MCF 10A (cell line): Measurements from ENCODE around the gene NHERF2. TPM values are rescaled to one million over a fixed set of nuclear protein-coding genes. Genes with fewer than 3 reads are reported as not detected.

ENCODE experiments used
- BruUV-seq: library from RNA; stranded (reverse); fragments of 400-500 nt; replicated peaks from 2 replicates; lab custom pipeline; 2021; lab: Mats Ljungman, UMichigan
- CTCF ChIA-PET: fragments of 300-600 bp; sonication (Branson Sonifier 250); formaldehyde crosslinking; extraction: SDS; loops from one replicate; lab custom pipeline; 2021; ENCODE audit warnings: antibody characterized with exemption, inconsistent platforms; lab: Yijun Ruan, JAX
- POLR2A ChIA-PET: fragments of 300-600, 350-650 bp; sonication (Branson Sonifier 250); formaldehyde crosslinking; extraction: SDS; loops from one replicate; lab custom pipeline; 2020; ENCODE audit warnings: antibody characterized with exemption, inconsistent platforms; lab: Yijun Ruan, JAX
- DNase-seq: peaks from one replicate; pipeline ENCODE4 v3.0.0-alpha.2; 2018; ENCODE audit not compliant: unreplicated experiment
- H3K27ac Mint-ChIP-seq: one replicate; pipeline ENCODE4 v1.8.0; 2022; ENCODE audit warnings: mild to moderate bottlenecking, low read depth, mixed read lengths; ENCODE audit not compliant: unreplicated experiment
- H3K27me3 Mint-ChIP-seq: one replicate; pipeline ENCODE4 v1.8.0; 2022; ENCODE audit warnings: mixed read lengths; ENCODE audit not compliant: insufficient read depth, unreplicated experiment
- H3K36me3 Mint-ChIP-seq: one replicate; pipeline ENCODE4 v1.8.0; 2022; ENCODE audit warnings: mild to moderate bottlenecking, moderate library complexity, mixed read lengths; ENCODE audit not compliant: insufficient read depth, unreplicated experiment
- H3K4me1 Mint-ChIP-seq: one replicate; pipeline ENCODE4 v1.8.0; 2022; ENCODE audit warnings: mixed read lengths; ENCODE audit not compliant: insufficient read depth, unreplicated experiment
- H3K4me3 Mint-ChIP-seq: one replicate; pipeline ENCODE4 v1.8.0; 2022; ENCODE audit warnings: mild to moderate bottlenecking, moderate library complexity, mixed read lengths; ENCODE audit not compliant: unreplicated experiment
- H3K9me3 Mint-ChIP-seq: one replicate; pipeline ENCODE4 v1.8.0; 2022; ENCODE audit warnings: mixed read lengths; ENCODE audit not compliant: unreplicated experiment
- intact Hi-C: fragments of 100-400 bp; cut with micrococcal nuclease; formaldehyde crosslinking; loops from 2 replicates; pipeline ENCODE4 v1.14.1; 2022
- total RNA-seq: library from RNA; stranded (reverse); gene quantifications from 2 replicates; pipeline ENCODE4 v1.2.3, GENCODE V29; 2022
- TF ChIP-seq, protein P1 (sequence below): fragments of 200-600 bp; IDR thresholded peaks from one replicate; pipeline ENCODE4 v1.8.0; 2022; ENCODE audit warnings: antibody characterized with exemption, mild to moderate bottlenecking; ENCODE audit not compliant: unreplicated experiment

The NHERF2 gene
- total RNA-seq, 1 experiment from 2014 or later: 14.5 TPM

DNA sequence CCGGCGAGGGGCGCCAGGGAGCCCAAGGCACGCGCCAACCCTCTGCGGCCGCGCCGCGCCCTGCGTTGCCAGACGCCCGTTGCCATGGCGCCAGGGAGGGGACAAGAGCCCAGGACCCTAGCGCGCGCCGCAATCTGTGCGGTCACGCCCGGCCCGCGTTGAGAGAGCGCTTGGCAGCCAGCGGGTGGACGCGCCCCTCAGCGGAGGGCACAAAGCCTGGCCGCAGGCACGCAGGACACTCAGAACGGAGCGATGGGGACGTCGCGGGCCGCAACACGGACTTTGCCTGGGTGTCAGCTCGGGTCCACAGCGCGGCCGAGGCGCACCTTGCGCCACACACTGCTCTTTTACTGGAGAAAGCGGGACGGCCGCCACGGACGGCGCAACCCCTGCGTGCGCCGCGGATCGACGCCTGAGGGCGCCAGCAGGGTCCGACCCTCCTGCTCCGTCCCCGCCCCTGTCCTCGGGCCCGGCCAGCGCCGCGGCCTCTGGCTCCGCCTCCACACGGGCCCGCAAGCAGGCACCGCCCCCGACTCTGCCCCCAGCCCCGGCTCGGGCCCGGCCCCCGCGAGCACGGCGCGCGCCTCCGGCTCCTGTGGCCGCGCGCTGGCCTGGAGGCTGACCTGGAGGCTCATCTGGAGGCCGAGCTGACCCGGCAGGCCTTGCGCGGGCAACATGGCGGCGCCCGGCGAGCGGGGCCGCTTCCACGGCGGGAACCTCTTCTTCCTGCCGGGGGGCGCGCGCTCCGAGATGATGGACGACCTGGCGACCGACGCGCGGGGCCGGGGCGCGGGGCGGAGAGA is 43.0 kb upstream of the NHERF2 start, which contains the start of gene GFER:
Gene GFER (plus strand): TSS at position 650 of the 803 bp plus-strand sequence. CDS start 26 bp downstream, at position 676.
- CTCF ChIA-PET: interaction anchor here (0.6 to 1.0 kb wide), 2 partner anchors 47 to 156 kb away, joined by 3 to 4 read pairs; no protein-coding TSS in a partner anchor
- no peaks in the 10 kb centered on the region for H3K27me3 Mint-ChIP-seq

GRCh38 chr16:1984347-1985225 is 42.1 kb upstream of the NHERF2 start:
- Mint-ChIP-seq H3K9me3 (no peaks in the 10 kb centered on the region), H3K4me3 (peak overlapping the region; percentile 76), H3K27me3 (no peaks in the 10 kb centered on the region), H3K4me1 (peaks cover 11% of the 10 kb centered on the region), H3K36me3 (peaks cover 39% of the 10 kb centered on the region), H3K27ac (no peak overlapping the region)
- DNase-seq: no peak
- CTCF ChIA-PET: interaction anchor here (1.0 kb wide), 1 partner anchor 155 kb away, joined by 4 read pairs; no protein-coding TSS in a partner anchor
- TF ChIP-seq, protein P1, sequence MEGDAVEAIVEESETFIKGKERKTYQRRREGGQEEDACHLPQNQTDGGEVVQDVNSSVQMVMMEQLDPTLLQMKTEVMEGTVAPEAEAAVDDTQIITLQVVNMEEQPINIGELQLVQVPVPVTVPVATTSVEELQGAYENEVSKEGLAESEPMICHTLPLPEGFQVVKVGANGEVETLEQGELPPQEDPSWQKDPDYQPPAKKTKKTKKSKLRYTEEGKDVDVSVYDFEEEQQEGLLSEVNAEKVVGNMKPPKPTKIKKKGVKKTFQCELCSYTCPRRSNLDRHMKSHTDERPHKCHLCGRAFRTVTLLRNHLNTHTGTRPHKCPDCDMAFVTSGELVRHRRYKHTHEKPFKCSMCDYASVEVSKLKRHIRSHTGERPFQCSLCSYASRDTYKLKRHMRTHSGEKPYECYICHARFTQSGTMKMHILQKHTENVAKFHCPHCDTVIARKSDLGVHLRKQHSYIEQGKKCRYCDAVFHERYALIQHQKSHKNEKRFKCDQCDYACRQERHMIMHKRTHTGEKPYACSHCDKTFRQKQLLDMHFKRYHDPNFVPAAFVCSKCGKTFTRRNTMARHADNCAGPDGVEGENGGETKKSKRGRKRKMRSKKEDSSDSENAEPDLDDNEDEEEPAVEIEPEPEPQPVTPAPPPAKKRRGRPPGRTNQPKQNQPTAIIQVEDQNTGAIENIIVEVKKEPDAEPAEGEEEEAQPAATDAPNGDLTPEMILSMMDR: no peak
- intact Hi-C loops: no loop called here
- TSS peak; percentile 25 for BruUV-seq
- POLR2A ChIA-PET: interaction anchor here (0.6 to 5.7 kb wide), 20 partner anchors 9 to 254 kb away, joined by 3 to 59 read pairs (median 4); partner anchors contain the start of genes NUBP2, RPS2, TBL3 and TRAF7

More for the DNA sequence above, 43.0 kb upstream of the NHERF2 start, which contains the start of gene GFER:
- TF ChIP-seq, protein P1: no peak
- Mint-ChIP-seq H3K9me3 (no peaks in the 10 kb centered on the region), H3K4me3 (peak within 1 kb of the TSS; percentile 76), H3K27ac (no peak within 1 kb of the TSS), H3K36me3 (peaks cover 41% of the 10 kb centered on the region), H3K4me1 (peaks cover 10% of the 10 kb centered on the region)
- peak; percentile 82 for DNase-seq
- BruUV-seq: no TSS peak
- POLR2A ChIA-PET: interaction anchor here (0.7 to 5.7 kb wide), 16 partner anchors 10 to 255 kb away, joined by 3 to 59 read pairs (median 4); partner anchors contain the start of genes RPS2, TBL3, TRAF7 and ZNF598
- intact Hi-C loops: no loop called here

GRCh38 chr16:1985466-1986150 is 41.1 kb upstream of the NHERF2 start:
- intact Hi-C loops: no loop called here
- no peak for DNase-seq
- TF ChIP-seq, protein P1: no peak
- Mint-ChIP-seq H3K27ac (no peak overlapping the region), H3K4me3 (peak overlapping the region; percentile 76), H3K4me1 (peaks cover 11% of the 10 kb centered on the region), H3K27me3 (no peaks in the 10 kb centered on the region), H3K36me3 (peaks cover 34% of the 10 kb centered on the region), H3K9me3 (no peaks in the 10 kb centered on the region)
- no TSS peak for BruUV-seq
- ChIA-PET POLR2A (interaction anchor here (0.5 to 5.7 kb wide), 13 partner anchors 10 to 203 kb away, joined by 3 to 59 read pairs (median 6); partner anchors contain the start of genes NPW, NUBP2, RPS2 and TBL3), CTCF (interaction anchor here (0.6 to 1.1 kb wide), 4 partner anchors 39 to 155 kb away, joined by 3 to 5 read pairs (median 4); no protein-coding TSS in a partner anchor)
